ENCODE data around the gene SAFB2. TPM values are rescaled to one million over a fixed set of nuclear protein-coding genes. Genes with fewer than 3 reads are reported as not detected.

Gene SAFB2
- total and polyA plus RNA-seq, 9 of the 15 experiments (the other 6 are each of a cell fraction or from before 2014, with no cell fraction given), result 4.5 to 103 (median 47.3) TPM

DNA sequence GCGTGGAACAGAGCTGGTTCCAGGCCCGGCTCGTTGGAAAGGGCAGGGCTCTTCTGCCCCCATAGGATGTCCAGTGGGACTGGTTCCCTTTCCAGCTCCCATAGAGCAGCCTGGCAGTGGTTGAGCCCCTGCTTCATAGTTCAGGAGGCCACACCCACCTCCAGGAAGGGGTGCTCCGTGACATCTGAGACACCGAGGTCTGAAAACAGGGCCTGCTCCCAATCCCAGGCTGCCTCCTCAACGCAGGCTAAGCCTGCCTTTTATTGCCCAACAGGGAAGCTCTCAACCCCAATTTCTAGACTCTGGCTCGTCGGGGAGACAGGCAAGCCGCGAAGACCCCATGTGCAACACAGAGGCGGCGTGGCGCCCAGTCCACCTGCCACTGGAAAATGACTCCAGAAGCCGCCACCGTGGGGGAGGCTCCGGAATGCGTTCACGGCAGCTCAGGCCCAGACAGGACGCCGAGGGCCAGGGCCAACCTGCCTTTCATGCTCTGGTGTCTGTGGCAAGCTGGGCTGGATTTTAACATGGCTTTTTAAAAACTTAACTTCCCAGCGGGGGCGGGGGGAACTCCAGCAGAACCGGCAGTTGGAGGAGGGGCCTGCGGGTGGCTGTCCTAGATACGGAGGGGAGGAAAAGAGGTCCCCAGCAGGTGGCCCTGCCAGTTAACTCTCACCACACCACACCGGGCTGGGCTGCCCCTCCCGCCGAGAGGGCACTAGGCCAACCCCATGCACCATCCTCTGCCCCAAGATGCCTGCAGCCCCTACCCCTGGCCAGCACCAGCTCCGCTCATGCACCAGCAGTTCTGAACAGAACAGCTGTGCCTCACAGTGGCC lies 36.9 kb downstream of the SAFB2 start (continued):
- TF ChIP-seq, protein P1, sequence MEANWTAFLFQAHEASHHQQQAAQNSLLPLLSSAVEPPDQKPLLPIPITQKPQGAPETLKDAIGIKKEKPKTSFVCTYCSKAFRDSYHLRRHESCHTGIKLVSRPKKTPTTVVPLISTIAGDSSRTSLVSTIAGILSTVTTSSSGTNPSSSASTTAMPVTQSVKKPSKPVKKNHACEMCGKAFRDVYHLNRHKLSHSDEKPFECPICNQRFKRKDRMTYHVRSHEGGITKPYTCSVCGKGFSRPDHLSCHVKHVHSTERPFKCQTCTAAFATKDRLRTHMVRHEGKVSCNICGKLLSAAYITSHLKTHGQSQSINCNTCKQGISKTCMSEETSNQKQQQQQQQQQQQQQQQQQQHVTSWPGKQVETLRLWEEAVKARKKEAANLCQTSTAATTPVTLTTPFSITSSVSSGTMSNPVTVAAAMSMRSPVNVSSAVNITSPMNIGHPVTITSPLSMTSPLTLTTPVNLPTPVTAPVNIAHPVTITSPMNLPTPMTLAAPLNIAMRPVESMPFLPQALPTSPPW (CRISPR knock-in tag; IDR thresholded peaks at IDR 0.05), result peak; percentile 82
- TF ChIP-seq, protein P2, sequence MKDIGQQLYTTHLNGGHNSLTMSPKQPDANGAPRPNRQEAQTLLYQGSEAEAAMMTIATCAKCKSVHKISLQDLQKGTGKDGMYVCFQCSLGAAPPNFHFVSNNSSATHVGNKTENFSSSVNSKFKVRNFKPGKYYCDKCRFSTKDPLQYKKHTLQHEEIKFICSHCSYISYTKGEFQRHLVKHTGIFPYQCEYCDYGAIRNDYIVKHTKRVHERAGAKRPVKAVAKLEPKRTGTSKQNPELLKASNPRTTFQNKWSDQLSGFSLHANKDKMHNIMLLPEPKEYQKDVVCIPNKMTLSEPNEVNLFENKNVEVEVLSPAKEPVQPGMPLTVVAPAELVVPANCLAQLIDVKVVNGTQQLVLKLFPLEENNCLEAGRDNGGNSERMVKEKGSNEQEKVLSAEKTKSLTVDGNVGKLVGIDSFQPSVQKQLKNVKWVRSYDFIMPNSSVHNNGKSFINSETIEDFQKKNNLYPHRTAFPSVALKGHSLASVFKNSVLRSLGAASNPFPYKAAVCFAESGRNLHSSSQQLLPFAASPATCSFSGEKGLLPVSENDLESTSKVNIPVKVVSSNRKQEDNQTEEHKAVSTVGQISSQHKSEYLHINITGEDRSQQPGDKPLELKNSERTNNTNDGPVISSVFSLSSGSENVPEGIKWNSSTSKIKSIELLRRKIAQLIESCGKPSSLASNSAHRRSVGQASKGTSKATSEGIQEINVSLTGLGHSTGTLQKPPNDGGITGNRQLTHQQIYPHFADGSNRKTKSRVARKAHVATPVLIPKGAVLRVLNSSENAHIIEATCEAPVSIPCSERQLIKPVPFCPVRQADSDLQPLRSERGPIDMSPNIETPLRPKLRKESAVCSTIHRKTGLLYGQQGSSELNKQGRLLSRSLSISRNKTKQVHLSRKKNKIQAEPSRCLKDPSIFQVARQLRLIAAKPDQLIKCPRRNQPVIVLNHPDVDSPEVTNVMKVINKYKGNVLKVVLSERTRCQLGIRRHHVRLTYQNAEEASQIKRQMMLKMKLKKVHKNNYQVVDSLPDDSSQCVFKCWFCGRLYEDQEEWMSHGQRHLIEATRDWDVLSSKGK (CRISPR knock-in tag; IDR thresholded peaks at IDR 0.05), result no peak
- TF ChIP-seq MED1 (CRISPR knock-in tag; IDR thresholded peaks at IDR 0.05; ENCODE audit: borderline replicate concordance) (no peak), CHCHD3 (CRISPR knock-in tag; IDR thresholded peaks at IDR 0.05) (no peak), ZNF785 (CRISPR knock-in tag; IDR thresholded peaks at IDR 0.05) (no peak), ZNF121 (CRISPR knock-in tag; conservative IDR thresholded peaks at IDR 0.05) (no peak), ZNF23 (CRISPR knock-in tag; IDR thresholded peaks at IDR 0.05) (no peak), NCOR1 (IDR thresholded peaks at IDR 0.05) (peak; percentile 64), HOXB6 (CRISPR knock-in tag; IDR thresholded peaks at IDR 0.05; ENCODE audit: borderline replicate concordance) (no peak), ZFP36 (IDR thresholded peaks at IDR 0.05; ENCODE audit: low read depth, low read length, partially characterized antibody) (no peak), CTBP1 (IDR thresholded peaks at IDR 0.05; ENCODE audit: borderline replicate concordance) (no peak), NCOA6 (IDR thresholded peaks at IDR 0.05) (no peak), BRD9 (IDR thresholded peaks at IDR 0.05; ENCODE audit: low read depth, partially characterized antibody) (no peak), DNMT1 (IDR thresholded peaks at IDR 0.05) (no peak), NRF1 (conservative IDR thresholded peaks at IDR 0.05 in 1 of 2, IDR thresholded peaks at IDR 0.05 in 1 of 2) (no peak), MEF2A (IDR thresholded peaks at IDR 0.05; ENCODE audit: control insufficient read depth, low read depth, low read length) (no peak), ZNF79 (CRISPR knock-in tag; IDR thresholded peaks at IDR 0.05; ENCODE audit: low read depth) (no peak), HDAC8 (tag; IDR thresholded peaks at IDR 0.05) (no peak), MAZ (CRISPR knock-in tag; conservative IDR thresholded peaks at IDR 0.05 in 1 of 2, IDR thresholded peaks at IDR 0.05 in 1 of 2) (peak in 1 of 2 experiments; percentile 47; a peak in 1 of 4 replicates), NUFIP1 (IDR thresholded peaks at IDR 0.05; ENCODE audit: partially characterized antibody) (no peak), ZNF507 (tag; conservative IDR thresholded peaks at IDR 0.05) (no peak), IFI16 (CRISPR knock-in tag; IDR thresholded peaks at IDR 0.05) (no peak)
- TF ChIP-seq, protein P3, sequence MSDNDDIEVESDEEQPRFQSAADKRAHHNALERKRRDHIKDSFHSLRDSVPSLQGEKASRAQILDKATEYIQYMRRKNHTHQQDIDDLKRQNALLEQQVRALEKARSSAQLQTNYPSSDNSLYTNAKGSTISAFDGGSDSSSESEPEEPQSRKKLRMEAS (CRISPR knock-in tag; IDR thresholded peaks at IDR 0.05), result no peak
- TF ChIP-seq, protein P4, sequence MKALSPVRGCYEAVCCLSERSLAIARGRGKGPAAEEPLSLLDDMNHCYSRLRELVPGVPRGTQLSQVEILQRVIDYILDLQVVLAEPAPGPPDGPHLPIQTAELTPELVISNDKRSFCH (CRISPR knock-in tag; IDR thresholded peaks at IDR 0.05), result no peak
- TF ChIP-seq, protein P4 (tag; IDR thresholded peaks at IDR 0.05), result no peak

All from K562 (cell line).